ENCODE results near the gene GLP2R. TPM values are rescaled to one million over a fixed set of nuclear protein-coding genes. Genes with fewer than 3 reads are reported as not detected.

Gene GLP2R
- total RNA-seq, 1 experiment from 2014 or later = not detected

DNA sequence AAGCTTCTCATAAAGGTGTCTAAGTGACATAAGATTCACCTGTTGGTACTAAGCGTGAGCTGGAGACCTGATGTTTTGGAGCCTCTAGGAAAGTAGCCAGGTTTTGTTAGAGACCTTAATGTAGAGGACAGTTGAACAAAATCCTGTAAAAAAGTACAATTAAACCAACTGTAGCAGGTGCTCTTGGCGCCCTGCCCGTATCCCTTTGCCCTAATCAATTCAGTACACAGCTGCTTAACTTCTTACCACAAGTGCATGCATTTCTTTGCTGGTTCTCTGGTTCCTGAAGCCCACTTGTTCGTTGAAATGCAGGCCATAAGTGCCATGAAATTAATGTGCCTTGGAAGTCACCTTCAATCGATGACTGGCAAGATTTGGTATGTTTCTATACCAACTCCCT is 24.4 kb downstream of the GLP2R start:
- DNase-seq (ENCODE audit: low read depth) = no peak

DNA sequence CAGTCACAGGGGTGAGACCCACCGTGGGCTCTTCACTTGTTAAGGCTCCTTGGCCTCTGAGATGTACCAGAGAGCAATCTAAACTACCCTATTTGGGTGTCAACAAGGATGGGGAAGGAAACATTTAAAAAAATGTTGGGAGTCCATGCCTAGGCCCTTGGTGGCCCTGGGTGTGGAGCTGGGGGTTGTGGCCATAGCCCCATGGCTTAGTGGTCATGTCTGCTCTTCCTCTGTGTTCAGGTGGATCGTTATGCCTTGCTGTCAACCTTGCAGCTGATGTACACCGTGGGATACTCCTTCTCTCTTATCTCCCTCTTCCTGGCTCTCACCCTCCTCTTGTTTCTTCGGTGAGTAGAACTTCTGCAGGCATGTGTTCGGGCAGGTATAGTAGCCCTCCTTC is 28.5 kb downstream of the GLP2R start:
- DNase-seq (ENCODE audit: low read depth) = no peak

DNA sequence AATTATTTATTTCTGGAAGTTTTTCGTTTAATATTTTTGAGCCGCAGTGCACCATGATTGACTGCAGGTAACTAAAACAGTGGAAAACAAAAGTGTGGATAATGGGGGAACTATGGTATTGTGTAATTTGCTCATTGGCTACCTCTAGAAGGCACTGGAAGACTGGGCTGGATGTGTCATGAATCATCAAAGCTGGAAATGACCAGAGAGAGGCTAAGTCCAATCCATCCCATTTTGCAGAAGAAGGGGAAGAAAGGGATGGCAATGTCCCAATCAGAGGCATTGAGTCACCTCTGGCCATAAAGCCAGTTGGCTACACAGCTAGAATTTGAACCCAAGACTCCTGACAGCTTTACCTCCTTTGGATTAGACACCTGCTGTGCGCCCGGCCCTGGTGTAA is 29.3 kb downstream of the GLP2R start:
- DNase-seq (ENCODE audit: low read depth) = no peak

DNA sequence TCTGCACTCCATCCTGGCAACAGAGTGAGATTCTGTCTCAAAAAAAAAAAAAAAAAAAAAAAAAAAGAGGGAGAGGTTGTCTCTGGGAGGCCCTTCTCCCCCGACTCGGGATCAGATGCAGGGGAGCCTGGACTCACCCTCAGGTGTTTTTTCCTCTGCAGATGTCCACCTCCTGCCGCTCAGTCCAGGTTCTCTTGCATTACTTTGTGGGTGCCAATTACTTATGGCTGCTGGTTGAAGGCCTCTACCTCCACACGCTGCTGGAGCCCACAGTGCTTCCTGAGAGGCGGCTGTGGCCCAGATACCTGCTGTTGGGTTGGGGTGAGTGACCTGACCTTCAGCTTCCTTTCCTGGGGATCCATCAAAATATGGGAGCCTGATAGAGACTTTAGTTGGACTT is 34.1 kb downstream of the GLP2R start:
- DNase-seq (ENCODE audit: low read depth) = no peak

DNA sequence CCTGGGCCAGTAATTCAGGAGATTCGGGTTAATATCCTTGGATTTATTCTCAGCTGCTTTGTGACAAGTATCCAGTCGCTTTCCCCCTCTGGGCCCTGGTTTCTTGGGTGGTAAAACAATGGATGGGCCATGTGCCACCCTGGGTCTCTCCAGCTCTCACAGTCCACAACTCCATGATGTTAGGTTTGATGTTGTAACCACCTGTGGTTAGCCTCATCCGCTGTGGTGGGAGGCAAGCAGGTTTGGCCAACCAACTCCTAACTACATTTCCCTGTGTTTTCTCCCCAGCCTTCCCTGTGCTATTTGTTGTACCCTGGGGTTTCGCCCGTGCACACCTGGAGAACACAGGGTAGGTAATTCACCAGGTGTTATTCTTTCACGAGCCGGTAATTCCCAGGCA is 35.1 kb downstream of the GLP2R start:
- DNase-seq (ENCODE audit: low read depth) = no peak

DNA sequence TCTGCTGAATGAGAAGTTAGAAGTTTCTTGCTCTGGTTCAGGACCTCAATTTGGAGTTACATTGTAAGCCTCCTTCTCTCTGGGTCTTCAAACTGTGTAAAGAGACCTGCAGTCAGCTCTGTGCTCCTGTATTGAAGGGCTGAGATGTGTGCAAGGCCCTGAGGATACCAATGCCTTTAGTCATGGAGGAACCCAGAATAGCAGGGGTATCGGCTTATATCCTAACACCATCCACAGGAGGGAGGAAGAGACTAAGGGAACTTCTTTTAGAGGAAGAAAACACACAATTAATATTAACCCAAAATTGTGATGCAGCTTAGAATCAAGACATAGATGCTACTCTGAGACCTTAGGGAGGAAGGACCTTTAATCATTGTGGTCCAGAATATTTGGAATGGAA is 36.5 kb downstream of the GLP2R start:
- DNase-seq (ENCODE audit: low read depth) = no peak

DNA sequence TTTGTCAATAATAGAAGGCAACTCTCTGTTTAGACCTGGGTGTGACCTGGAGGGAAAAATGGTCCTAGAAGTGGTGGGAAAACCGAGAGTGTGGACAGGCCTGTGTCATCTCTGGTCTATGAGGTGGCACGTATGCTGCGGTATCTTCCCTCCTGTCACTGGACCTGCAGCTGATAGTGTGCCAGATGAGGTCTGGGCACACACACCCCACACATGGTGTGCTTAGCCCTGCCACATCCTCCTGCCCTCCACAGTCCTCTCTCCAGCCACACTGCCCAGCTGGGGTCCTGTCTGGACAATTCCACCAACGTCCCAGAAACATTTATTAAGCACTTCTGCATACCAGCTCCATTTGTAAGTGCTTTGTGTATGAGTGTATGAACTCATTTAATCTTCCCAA is 37.2 kb downstream of the GLP2R start:
- DNase-seq (ENCODE audit: low read depth) = no peak

DNA sequence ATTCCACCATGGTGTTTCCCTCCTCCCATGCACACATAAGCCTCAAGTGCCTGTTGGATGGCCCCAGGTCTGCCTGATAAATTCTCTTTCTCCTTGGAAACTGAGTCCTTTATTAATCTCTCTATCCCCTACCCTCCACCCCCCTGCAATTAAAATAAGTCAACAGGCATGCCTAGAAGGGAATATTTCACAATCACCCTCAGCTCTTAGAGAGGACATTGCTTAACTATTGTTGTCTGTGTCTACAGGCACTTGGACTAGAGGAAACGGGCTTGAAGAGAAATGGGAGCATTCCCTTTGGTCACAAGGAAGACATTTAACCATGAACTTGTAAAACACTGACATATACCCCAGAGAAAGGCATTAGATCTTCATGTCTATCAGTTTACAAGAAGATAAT is 39.9 kb downstream of the GLP2R start:
- no peak for DNase-seq (ENCODE audit: low read depth)

DNA sequence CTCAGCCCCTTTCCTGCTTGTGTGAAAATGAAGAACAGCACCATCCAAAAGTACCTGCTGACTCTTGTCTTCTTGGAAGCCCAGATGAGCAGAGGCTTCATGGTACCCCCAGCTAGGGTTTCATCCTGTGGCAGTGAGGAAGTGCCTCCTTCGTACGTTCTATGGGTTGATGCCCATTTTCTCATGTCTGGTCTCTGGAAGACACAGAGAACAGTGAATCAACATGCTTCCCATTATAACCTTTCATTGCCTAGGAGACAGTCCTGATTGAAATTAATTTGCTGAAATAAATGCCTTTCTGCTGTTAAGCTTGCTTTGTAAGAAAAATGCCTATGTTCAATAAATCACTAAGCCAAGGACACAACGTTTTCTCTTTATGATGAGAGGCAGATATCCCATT is 42.8 kb downstream of the GLP2R start:
- no peak for DNase-seq (ENCODE audit: low read depth)

DNA sequence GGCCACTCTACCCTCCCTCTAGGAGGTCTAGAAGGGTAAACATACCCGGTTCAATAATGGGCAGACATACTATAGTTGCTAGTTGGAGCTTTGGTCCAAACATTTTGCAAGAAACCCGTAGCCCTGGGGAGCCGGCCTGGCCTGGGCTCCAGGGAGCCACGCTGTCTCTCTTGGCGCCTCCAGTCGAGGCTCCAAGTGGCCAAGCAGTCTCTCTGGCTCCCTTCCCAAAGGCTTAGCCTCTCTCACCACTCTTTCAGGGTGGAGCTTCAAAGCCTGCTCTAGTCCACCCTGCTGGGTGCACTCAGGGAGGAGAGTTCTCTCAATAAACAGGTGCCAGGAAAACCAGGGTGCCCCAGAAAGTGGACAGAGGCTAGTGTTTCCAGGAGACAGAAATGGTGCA is 47.1 kb downstream of the GLP2R start:
- DNase-seq (ENCODE audit: low read depth) = no peak

DNA sequence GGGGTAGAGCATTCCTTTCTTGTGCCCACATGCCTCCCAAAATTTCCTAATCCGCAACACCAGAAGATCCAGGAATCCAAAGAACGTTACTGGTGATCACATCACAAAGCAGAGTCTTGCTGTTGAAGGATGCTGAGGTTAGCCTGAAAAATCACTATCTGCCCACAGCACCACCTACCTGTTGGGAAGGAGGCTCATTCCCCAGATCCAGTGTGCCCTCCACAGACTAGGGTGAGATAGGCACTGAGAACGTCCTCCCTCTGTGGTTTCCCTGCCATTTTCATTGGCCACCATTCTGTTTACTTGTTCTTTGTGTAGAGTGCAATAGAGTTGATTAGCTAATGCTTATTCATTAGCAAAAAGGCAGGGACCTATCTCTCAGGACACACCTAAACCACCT is 49.0 kb downstream of the GLP2R start:
- no peak for DNase-seq (ENCODE audit: low read depth)

DNA sequence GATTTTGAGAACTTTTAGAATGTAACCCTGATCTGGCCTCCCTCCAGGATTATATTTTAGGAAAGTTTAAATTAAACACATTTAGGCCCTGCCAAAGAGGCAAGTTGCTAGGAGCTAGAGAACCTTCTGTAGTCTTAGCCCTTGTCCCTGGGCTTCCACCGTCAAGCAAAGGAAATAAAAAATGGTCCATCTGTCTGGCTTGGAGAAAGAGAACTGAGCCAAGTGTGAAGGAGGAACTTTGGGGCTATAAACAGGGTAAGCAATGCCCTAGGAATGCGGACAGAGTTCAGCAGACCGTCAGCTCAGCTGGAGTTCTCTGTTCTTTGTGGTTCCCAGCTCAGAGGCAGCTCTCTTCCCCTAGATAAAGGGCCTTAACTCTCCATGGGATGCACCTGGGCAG is 49.7 kb downstream of the GLP2R start:
- DNase-seq (ENCODE audit: low read depth) = no peak

DNA sequence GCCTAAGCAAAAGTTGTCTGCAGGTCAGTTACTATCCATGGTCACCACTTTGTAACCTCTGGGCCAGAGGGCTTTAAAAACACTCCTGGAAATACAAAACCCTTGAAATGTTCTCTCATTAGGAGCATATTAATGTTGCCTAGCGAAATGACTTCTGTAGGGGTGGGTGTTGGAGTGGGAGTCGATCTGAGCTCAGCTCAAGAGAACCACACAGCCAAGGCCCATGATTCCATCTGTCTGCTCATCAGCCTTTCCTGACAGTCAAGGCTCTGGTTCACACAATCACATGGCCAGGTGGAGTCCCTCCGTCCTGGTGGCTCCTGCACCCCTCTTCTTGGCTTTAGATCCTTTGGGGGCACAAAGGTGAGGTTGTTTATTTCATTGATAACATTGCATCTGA is 52.6 kb downstream of the GLP2R start:
- no peak for DNase-seq (ENCODE audit: low read depth)

DNA sequence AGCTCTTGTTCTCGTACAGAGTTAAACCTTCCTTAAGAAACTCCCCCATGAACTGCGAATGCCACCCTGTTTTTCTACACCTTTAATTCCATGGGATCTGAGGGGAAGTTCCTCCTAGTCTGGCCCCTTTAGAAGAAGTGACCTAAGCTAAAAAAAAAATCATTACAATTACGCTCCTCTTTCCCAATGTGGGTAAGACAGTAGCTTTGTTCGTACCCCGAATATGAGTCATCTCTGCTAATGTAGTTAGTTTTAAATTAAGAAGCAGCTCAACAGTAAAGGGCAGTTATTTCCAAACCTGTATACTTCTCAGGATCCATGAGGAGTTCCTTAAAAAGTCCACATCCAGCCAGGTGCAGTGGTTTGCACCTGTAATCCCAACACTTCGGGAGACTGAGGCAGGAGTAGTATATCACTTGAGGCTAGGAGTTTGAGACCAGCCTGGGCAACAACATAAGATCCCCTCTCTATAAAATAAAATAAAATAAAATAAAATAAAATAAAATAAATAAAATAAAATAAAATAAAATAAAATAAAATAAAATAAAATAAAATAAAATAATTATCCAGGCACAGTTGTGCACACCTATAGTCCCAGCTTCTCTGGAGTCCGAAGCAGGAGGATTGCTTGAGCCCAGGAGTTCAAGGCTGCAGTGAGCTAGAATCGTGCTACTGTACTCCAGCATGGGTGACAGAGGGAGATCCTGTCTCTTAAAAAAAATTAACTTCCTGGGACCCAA is 53.2 kb downstream of the GLP2R start:
- no peak for DNase-seq (ENCODE audit: low read depth)

DNA sequence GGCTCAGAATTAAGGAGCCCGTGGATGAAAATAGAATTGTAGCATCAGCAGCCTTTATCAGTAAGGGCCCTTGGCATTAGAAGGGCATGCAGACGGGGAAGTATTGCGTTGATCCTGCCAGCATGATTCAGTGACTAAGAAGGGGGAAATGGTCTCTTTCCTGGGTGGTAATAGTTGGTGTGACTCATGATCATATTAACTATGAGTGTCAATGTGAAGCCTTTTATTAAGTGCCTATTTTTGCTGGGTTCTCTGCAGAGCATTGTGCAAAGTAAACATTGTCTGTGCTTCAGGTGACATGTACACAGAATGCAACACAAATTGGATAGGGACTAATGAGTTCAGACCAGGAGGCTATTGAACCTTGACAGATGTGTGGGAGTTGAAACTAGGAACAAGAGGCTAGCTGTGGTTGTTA is 54.9 kb downstream of the GLP2R start:
- DNase-seq (ENCODE audit: low read depth) = no peak

DNA sequence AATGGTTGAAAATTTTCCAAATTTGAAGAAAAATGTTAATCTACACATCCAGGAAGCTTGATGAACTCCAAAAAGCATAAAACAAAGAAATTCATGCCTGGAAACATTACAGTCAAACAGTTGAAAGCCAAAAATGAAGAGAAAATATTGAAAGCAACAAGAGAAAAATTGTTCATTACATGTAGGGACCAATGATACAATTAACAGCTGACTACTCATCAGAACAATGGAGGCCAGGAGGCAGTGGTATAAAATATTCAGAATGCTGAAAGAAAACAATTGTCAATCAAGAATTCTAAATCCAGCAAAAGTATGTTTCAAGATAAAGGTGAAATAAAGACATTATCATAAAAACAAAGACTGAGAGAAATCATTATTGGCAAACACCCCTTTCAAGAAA is 57.7 kb downstream of the GLP2R start:
- DNase-seq (ENCODE audit: low read depth) = no peak

DNA sequence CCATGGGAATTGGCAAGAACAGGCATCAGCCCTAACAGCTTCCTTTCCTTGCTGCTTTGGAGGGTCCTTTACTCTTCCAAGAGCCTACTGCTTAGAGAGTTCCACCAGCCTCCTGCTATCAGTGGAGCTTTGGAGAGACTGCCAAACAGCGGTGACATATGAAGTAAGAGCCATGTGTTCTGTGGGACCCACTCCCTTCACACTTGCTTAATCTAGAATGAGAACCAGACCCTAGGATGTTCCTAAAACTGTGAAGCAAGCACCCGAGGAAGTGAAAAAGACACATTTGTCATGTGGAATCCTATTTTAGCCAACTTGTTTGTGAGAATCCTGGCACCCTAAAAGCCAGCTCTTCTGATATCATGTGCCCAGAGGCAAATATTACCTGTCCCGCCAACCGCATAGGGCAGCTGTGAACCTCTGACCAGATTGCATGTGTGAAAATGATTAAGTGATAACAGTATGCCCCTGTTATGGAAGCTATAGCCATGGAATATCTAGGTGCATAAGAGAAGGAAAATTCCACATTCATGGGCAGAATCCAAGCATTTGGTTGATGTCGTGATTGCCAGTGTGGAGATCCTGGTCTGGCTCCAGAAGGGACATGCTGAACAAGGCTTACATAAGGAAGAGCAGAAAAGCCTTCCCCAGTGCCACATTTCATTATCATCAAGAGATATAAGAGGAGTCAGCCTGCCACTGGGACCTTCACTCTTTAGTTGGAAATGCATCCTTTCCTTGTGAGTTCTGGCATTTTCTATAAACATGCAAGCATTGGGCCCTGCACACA is 60.6 kb downstream of the GLP2R start:
- DNase-seq (ENCODE audit: low read depth) = no peak

DNA sequence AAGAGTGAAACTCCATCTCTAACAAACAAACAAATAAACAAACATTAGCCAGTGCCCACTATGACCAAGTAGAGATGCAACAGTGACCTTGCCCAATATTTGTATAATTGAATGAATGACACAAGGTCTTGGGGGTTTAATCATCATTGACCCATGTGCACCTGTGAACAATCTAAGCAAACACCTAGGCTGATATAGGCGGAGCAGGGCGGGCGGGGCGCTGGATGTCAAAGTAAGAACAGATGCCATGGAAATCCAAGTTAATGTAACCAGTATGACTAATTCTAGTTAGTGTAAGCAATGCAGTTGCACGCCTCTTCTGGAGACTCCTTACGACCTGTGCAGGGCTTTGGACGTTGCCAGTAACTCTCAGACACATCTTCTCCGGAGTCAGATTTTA is 61.8 kb downstream of the GLP2R start:
- DNase-seq (ENCODE audit: low read depth) = no peak

DNA sequence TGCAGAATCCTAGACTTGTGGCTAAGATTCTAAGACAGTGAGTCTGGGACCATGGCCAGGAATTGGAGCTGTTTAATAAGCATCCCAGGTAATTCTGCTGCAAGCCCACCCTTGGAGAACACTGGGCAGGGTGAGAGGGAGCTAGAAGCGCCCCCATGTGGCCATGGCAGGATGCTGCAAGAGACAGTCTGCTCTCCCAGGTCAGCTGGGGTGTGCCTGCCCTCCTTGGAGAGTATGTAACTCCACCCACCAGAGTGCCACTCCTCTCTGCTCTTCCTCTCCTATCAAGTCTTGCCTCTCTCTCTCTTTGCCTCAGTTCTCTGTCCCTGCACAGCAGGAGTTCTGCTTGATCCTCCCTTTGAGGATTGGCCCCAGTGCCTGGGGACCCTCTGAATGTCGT is 64.4 kb downstream of the GLP2R start:
- DNase-seq (ENCODE audit: low read depth) = no peak

DNA sequence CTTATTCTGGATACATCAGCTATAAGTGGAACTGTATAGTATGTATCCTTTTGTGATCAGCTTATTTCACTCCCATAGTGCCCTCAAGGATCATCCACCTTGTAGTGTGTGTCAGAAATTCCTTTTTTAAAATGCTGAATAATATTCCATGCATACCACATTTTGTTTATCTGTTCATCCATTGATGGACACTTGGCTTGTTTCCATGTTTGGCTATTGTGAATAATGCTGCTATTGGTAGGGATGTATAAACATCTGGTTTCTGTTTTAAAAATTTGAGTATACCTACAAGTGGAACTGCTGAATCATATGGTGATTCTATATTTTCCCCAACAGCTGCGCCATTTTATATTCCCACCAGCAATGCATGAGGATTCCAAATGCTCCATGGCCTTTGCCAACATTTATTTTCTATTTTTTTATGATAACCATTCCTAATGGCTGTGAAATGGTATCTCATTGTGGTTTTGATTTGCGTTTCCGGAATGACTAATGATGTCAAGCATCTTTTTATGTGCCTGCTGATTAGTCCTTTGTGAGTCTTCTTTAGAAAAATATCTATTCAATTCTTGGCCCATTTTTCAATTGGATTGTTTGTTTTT is 67.8 kb downstream of the GLP2R start:
- no peak for DNase-seq (ENCODE audit: low read depth)

DNA sequence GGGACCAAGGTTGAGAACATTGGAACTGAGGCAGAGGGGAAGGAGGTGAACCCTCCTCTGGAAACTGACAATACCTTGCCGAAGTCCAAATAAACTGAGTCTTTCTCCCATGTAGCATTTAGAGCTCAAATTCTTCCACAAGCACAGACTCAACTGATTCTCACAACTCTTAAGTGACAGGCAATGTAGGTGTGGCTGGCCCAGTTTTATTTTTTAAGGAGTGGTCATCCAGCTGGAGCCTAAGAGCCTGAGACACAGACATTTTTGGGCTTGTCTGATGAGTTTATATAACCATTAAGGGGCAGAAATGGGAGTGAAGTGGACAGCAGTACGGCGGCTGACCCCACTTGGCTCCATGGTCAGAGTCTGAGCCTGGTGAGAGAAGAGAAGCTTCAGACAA is 68.5 kb downstream of the GLP2R start:
- no peak for DNase-seq (ENCODE audit: low read depth)

DNA sequence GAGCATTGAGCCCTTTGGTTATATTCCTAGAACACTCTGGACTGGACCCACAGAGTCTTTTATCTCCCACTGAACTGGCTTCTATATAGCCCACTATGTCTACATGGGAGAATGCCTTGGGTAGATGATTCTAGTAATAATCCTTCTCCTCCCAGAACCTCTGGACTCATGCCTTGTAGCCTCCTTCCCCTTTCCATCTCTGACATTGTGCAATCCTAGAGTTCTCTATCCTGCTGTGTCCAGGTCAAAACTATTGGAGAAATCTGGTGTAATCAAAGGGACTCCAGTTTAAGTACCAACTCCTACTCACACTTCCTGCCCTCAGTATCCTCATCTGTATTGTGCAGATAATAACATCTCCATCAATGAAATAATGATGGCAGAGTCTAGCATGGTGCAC is 70.2 kb downstream of the GLP2R start:
- DNase-seq (ENCODE audit: low read depth) = no peak

DNA sequence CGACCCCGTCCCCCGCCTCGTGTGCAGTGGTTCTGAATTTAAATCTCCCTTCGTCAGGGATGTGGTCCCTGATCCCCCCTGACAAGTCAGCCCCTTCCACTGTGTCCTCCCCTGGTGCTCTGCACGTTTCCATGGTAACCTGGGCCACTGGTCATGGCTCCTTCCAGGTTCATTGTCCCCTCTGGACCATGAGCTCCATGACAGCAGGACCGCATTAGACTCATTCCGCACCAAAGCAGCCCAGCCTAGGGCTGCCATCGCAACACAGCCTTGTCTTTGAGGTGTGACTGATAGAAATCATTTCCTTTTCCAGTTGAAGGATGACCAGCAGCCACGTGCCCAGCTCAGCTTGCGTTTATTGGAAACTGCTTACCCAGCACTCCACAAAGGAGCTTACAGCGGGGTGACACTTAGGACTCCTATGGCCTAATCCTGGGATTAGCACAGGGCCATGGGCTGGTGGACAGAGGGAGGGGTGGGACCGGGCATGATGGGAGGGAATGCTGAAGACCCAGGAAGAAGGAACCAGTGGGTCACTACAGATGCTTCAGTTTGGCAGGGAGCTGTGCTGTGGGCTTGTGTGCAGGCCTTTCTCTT is 71.7 kb downstream of the GLP2R start:
- DNase-seq (ENCODE audit: low read depth) = no peak
